ENCODE results near the gene UBE2M. TPM values are rescaled to one million over a fixed set of nuclear protein-coding genes. Genes with fewer than 3 reads are reported as not detected.

UBE2M gene
- total RNA-seq, 4 donors from 2014 or later = 17.2 to 28.5 (median 20.3) TPM

- no peak for DNase-seq
- Histone ChIP-seq H3K36me3 (peaks cover 58 to 65% of the 10 kb centered on the region in 2 donors), H3K27ac (no peak overlapping the region), H3K27me3 (no peaks in the 10 kb centered on the region), H3K9me3 (no peaks in the 10 kb centered on the region), H3K4me3 (replicated peaks in 1 of 3) (no peak overlapping the region), H3K4me1 (peaks cover 19 to 30% of the 10 kb centered on the region in 2 donors)
- intact Hi-C loops (cut with DNase I) = no loop called here
- 59 to 65% methylated on average over 1 of the region's 1 CpG for WGBS, 2 donors
- TF ChIP-seq POLR2A (IDR thresholded peaks at IDR 0.05) (no peak), CTCF (IDR thresholded peaks at IDR 0.05) (no peak)
Observed at GRCh38 chr19:58551123-58551497, 7.3 kb downstream of the UBE2M start.

DNA sequence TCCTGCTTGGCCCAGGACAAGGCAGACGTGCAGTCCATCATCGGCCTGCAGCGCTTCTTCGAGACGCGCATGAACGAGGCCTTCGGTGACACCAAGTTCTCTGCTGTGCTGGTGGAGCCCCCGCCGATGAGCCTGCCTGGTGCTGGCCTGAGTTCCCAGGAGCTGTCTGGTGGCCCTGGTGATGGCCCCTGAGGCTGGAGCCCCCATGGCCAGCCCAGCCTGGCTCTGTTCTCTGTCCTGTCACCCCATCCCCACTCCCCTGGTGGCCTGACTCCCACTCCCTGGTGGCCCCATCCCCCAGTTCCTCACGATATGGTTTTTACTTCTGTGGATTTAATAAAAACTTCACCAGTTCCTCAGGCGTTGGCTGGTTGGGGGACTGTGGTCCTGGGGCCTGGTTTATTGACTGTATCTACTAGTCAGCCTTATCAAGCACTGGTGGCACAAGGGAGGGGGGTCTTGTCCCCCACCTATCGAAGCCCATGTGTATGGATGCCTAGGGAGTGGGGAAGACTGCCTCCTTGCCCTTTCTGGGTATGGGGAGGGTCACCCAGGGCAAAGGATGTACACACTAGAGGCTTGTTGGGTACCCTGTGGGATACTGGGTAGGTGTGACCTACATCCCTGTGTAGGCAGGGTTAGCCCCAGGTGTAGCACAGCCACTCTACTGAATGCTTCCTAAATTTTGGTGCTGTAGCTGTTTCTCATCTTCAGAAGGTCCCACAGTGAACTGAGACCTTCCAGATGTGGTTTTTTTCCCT is 7.9 kb downstream of the UBE2M start:
- peaks cover 53 to 59% of the 10 kb centered on the region in 2 donors for H3K36me3 ChIP-seq
- 88 to 89% methylated on average over 13 of the region's 13 CpGs for WGBS, 2 donors
- intact Hi-C loops (cut with DNase I) = no loop called here

DNA sequence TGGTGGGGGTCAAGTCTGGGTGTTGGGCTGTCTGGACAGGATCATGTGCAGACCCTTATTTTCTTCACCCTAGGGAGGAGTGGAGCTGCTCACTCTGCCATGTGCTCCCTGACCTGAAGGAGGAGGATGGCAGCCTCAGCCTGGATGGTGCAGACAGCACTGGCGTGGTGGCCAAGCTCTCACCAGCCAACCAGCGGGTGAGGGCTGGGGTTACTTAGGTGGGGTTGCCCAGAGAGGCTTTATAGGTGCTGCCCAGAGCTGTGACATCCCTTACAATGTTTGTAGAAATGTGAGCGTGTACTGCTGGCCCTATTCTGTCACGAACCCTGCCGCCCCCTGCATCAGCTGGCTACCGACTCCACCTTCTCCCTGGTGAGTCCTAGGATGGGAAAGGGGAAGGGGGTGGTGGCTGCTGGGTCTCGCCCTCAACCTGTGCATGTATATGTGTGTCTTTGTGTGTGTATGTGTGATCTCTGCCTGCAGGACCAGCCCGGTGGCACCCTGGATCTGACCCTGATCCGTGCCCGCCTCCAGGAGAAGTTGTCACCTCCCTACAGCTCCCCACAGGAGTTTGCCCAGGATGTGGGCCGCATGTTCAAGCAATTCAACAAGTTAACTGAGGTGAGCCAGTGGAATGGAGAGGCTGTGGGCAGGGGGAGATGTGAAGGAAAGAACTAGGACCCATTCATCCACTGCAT is 8.6 kb downstream of the UBE2M start:
- no peaks in the 10 kb centered on the region for H3K9me3 ChIP-seq
- peaks cover 25 to 29% of the 10 kb centered on the region in 2 donors for H3K4me1 ChIP-seq
- H3K27ac ChIP-seq = no peak overlapping the region
- 81 to 93% methylated on average over 9 to 10 of the region's 11 CpGs for WGBS, 2 donors
- H3K27me3 ChIP-seq = no peaks in the 10 kb centered on the region
- no peak overlapping the region for H3K4me3 ChIP-seq (replicated peaks in 1 of 3)
- peaks cover 53 to 58% of the 10 kb centered on the region in 2 donors for H3K36me3 ChIP-seq
- intact Hi-C loops (cut with DNase I) = no loop called here
- TF ChIP-seq CTCF (IDR thresholded peaks at IDR 0.05) = no peak
- TF ChIP-seq POLR2A (IDR thresholded peaks at IDR 0.05) = no peak
- no peak for DNase-seq

More for the DNA sequence above, 7.9 kb downstream of the UBE2M start:
- no peak for TF ChIP-seq POLR2A (IDR thresholded peaks at IDR 0.05)
- no peak for TF ChIP-seq CTCF (IDR thresholded peaks at IDR 0.05)
- DNase-seq = no peak
- Histone ChIP-seq H3K4me3 (replicated peaks in 1 of 3) (no peak overlapping the region), H3K27me3 (no peaks in the 10 kb centered on the region), H3K9me3 (no peaks in the 10 kb centered on the region), H3K27ac (no peak overlapping the region), H3K4me1 (peaks cover 24 to 30% of the 10 kb centered on the region in 2 donors)

DNA sequence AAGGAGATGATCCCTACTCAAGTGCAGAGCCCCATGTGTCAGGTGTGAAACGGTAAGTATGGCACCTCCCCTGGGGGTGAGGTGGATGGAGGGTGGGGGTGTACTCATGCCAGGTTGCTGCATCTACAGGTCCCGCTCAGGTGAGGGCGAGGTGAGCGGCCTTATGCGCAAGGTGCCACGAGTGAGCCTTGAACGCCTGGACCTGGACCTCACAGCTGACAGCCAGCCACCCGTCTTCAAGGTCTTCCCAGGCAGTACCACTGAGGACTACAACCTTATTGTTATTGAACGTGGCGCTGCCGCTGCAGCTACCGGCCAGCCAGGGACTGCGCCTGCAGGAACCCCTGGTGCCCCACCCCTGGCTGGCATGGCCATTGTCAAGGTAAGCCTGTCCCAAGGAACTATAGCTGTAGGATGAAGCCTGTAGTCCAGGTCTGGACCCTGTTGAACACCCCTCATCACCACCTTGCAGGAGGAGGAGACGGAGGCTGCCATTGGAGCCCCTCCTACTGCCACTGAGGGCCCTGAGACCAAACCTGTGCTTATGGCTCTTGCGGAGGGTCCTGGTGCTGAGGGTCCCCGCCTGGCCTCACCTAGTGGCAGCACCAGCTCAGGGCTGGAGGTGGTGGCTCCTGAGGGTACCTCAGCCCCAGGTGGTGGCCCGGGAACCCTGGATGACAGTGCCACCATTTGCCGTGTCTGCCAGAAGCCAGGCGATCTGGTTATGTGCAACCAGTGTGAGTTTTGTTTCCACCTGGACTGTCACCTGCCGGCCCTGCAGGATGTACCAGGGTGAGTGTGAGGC is 9.3 kb downstream of the UBE2M start:
- Histone ChIP-seq H3K36me3 (peaks cover 53 to 58% of the 10 kb centered on the region in 2 donors), H3K4me1 (peaks cover 21 to 25% of the 10 kb centered on the region in 2 donors), H3K9me3 (no peaks in the 10 kb centered on the region), H3K4me3 (replicated peaks in 1 of 3) (no peak overlapping the region), H3K27me3 (no peaks in the 10 kb centered on the region), H3K27ac (no peak overlapping the region)
- no peak for DNase-seq
- intact Hi-C loops (cut with DNase I) = no loop called here
- WGBS, 2 donors = 71 to 96% methylated on average over 2 to 10 of the region's 20 CpGs
- TF ChIP-seq POLR2A (IDR thresholded peaks at IDR 0.05) (no peak), CTCF (IDR thresholded peaks at IDR 0.05) (no peak)

Measured in thyroid gland (tissue), 4 donors.